Muscle of arm (tissue), 12 donors: ENCODE data around the gene CTCF. TPM values are rescaled to one million over a fixed set of nuclear protein-coding genes. Genes with fewer than 3 reads are reported as not detected.
"Not testable (repeated sequence)": the region's sequence is repeated elsewhere in the genome, so short reads cannot be mapped to it uniquely, and the experiment has no call there.

Source experiments
- DNase-seq: peaks from one replicate; pipeline ENCODE4 v3.0.0-alpha.2; 2013
- polyA plus RNA-seq, 12 donors: library from polyadenylated mRNA; unstranded; fragments of 120-200 nt; gene quantifications; one replicate each; pipeline ENCODE4 v1.2.1, GENCODE V29; 2013; ENCODE audit not compliant: insufficient read length in 12 of 12

The CTCF gene
- polyA plus RNA-seq, 12 donors, result 40.4 to 71.9 (median 43.6) TPM; not detected in 1

DNA sequence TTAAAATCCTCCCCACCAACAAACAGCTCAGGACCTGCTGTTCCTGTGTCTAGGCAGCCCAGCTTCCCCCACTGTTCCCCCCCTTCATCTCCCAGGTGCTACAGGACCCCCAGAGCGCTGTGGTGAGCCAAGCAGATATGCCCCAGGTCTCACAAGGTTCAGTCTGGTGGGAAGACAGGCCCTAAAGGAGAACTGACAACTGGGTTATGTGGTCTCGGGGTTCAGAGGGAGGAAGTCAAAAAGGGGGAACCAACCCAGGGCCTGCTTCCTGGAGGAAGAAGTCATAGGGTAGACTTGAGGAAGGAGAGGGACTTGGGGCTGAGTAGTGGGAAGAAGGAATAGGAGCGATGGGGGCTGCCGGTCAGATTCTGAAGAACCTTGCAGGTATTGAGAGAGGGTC, 31.1 kb upstream of the CTCF start:
- no peak for DNase-seq

- no peak for DNase-seq
Observed at GRCh38 chr16:67533024-67533560, 29.2 kb upstream of the CTCF start.

- not testable (repeated sequence) for DNase-seq
Observed at GRCh38 chr16:67533987-67534386, 28.3 kb upstream of the CTCF start.

DNA sequence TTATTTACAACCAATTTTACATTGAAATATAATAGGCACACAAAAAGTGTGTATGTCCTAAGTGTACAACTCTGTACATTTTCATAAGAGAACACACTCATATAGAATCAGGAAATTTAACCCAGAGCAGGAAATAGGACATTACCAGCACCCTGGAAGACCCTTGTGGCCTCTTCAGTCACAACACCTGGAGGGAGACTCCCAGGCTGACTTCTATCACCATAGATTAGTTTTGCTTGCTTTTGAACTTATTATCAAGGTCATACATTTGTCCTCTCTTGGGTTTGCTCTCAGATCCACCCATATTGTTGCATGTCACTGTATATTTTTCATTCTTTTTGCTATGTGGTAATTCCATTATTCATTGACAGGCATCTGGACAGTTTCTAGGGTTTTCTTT, 27.9 kb upstream of the CTCF start:
- DNase-seq, result no peak

- no peak for DNase-seq
Observed at GRCh38 chr16:67535201-67535600, 27.1 kb upstream of the CTCF start.

DNA sequence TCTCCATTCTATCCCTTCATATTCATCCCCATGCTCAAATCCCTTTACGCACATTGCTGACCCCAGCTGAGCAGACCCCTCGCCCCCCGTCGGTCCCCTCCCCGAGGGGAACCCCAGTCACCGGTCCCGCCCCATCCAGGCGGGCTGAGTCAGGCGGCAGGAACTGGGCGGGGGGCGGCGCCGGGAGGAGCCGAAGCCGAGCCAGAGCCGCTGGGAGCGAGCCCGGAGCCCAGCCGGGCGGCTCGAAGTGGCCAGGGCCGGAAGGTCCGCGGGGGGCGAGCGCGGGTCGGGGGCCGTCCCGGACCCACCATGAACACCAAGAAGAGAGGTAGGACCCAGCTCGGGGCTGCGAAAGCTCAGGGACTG, 25.1 kb upstream of the CTCF start:
- DNase-seq, result no peak

- no peak for DNase-seq
Observed at GRCh38 chr16:67537636-67538591, 24.4 kb upstream of the CTCF start.

GRCh38 chr16:67538666-67539101, 23.6 kb upstream of the CTCF start:
- DNase-seq, result no peak

GRCh38 chr16:67539271-67539670, 23.1 kb upstream of the CTCF start:
- DNase-seq, result no peak

DNA sequence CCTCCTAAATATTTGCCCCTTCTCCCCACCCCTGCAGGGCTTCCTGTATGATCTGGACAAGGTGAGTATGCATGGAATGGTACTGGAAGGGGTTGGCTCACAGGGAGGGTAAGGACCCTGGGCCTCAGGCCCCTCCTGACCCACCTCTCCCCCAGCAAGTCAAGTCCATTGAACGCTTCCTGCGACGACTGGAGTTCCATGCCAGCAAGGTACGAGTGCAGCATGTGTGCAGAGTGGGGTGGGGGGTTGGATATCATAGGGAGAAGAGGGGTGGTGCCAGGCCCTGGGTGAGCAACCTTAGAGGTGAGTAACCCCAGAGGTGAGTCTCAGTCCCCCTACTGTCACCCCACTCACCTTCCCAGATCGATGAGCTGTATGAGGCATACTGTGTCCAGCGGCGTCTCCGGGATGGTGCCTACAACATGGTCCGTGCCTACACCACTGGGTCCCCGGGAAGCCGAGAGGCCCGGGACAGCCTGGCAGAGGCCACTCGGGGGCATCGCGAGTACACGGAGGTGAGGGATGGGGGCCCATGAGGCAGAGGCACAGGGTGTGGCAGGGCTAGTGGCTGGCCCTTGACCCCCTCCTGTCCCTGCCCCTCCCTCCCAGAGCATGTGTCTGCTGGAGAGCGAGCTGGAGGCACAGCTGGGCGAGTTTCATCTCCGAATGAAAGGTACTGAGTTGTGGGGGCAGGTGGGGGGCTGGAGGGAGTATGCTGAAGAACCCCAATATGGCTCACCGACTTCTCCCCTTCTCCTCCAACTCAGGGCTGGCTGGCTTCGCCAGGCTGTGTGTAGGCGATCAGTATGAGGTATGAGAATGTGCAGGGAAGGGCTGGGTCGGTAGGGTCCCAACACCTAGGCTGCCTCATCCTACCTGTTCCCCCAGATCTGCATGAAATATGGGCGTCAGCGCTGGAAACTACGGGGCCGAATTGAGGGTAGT, 22.4 kb upstream of the CTCF start:
- no peak for DNase-seq

GRCh38 chr16:67540756-67541155, 21.6 kb upstream of the CTCF start:
- no peak for DNase-seq

DNA sequence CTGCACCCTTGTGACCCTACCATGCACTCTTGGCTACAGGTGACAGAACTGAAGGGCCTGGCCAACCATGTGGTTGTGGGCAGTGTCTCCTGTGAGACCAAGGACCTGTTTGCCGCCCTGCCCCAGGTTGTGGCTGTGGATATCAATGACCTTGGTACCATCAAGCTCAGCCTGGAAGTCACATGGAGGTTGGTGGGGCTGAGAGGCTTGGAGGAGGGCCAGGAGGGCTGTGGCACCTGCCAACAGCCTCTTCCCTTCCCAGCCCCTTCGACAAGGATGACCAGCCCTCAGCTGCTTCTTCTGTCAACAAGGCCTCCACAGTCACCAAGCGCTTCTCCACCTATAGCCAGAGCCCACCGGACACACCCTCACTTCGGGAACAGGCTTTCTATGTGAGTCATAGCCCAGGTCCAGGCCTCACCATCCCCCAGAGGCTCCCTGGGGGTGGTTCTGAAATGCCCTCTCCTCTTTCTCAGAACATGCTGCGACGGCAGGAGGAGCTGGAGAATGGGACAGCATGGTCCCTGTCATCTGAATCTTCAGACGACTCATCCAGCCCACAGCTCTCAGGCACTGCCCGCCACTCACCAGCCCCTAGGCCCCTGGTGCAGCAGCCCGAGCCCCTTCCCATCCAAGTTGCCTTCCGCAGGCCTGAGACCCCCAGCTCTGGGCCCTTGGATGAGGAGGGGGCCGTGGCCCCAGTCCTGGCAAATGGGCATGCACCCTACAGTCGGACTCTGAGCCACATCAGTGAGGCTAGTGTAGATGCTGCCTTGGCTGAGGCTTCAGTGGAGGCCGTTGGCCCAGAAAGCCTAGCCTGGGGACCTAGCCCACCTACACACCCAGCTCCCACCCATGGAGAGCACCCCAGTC, 20.7 kb upstream of the CTCF start:
- DNase-seq, result no peak

DNA sequence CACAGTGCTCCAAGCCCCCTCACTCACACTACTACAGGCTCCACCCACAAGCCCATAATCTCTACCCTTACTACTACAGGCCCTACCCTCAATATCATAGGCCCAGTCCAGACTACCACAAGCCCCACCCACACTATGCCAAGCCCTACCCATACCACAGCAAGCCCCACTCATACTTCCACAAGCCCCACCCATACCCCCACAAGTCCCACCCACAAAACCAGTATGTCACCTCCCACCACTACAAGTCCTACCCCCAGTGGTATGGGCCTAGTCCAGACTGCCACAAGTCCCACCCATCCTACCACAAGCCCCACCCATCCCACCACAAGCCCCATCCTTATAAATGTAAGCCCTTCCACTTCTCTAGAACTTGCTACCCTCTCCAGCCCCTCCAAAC, 19.9 kb upstream of the CTCF start:
- DNase-seq, result no peak

GRCh38 chr16:67543036-67543435, 19.3 kb upstream of the CTCF start:
- no peak for DNase-seq

GRCh38 chr16:67543582-67543981, 18.7 kb upstream of the CTCF start:
- no peak for DNase-seq

GRCh38 chr16:67544329-67544841, 17.9 kb upstream of the CTCF start:
- no peak for DNase-seq

GRCh38 chr16:67544844-67545664, 17.3 kb upstream of the CTCF start:
- DNase-seq, result no peak

DNA sequence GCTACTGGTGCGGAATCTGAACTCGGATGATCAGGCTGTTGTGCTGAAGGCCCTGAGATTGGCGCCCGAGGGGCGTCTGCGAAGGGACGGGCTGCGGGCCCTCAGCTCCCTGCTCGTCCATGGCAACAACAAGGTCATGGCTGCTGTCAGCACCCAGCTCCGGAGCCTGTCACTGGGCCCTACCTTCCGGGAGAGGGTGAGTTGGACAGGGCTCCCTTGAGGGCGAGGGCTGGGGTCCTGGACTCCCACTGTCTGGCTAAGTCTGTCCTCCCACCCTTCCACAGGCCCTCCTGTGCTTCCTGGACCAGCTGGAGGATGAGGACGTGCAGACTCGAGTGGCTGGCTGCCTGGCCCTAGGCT, 16.7 kb upstream of the CTCF start:
- no peak for DNase-seq

GRCh38 chr16:67546091-67546501, 16.2 kb upstream of the CTCF start:
- no peak for DNase-seq

GRCh38 chr16:67546761-67547422, 15.4 kb upstream of the CTCF start:
- DNase-seq, result no peak
